Measurements from ENCODE around the gene NBAS. TPM values are rescaled to one million over a fixed set of nuclear protein-coding genes. Genes with fewer than 3 reads are reported as not detected.

NBAS gene
- polyA plus RNA-seq, 1 donor (not counting 4 experiments of a cell fraction or from before 2014, with no cell fraction given), result 27.9 TPM

- TF ChIP-seq EZH2 (IDR thresholded peaks at IDR 0.05; ENCODE audit: low read length) (no peak), CTCF (optimal IDR thresholded peaks at IDR 0.05 in 1 of 3, IDR thresholded peaks at IDR 0.05 in 1 of 3, conservative IDR thresholded peaks at IDR 0.05 in 1 of 3; ENCODE audit: extremely low read depth in 1 of 3, insufficient read depth in 2 of 3, low read length in 3 of 3) (no peak)
- no peaks in the 10 kb centered on the region for H4K20me1 ChIP-seq (ENCODE audit: control insufficient read depth, extremely low read depth, insufficient read depth, low read length)
- H3K27me3 ChIP-seq (ENCODE audit: control insufficient read depth, extremely low read depth, insufficient read depth, low read length), result no peaks in the 10 kb centered on the region
- no peaks in the 10 kb centered on the region for H3K9me1 ChIP-seq (ENCODE audit: control insufficient read depth, extremely low read depth, insufficient read depth, low read length)
- FAIRE-seq (no peak), DNase-seq (ENCODE audit: low read depth, low spot score) (no peak)
- H3K9me3 ChIP-seq (ENCODE audit: control insufficient read depth, low read depth, low read length), result no peaks in the 10 kb centered on the region
- peaks cover 1% of the 10 kb centered on the region in 2 experiments for H3K36me3 ChIP-seq (ENCODE audit: control insufficient read depth in 2 of 2, extremely low read depth in 1 of 2, insufficient read depth in 2 of 2, low read length in 2 of 2)
- no peak overlapping the region for H3K27ac ChIP-seq (ENCODE audit: control insufficient read depth, insufficient read depth, low read length)
- H3K4me1 ChIP-seq (ENCODE audit: control insufficient read depth, extremely low read depth, insufficient read depth, low read length), result no peaks in the 10 kb centered on the region
- no peaks in the 10 kb centered on the region for H3K79me2 ChIP-seq (ENCODE audit: control insufficient read depth, insufficient read depth, low read length)
- no peak overlapping the region for H3K4me3 ChIP-seq (ENCODE audit: control insufficient read depth in 2 of 3, extremely low read depth in 1 of 3, insufficient read depth in 2 of 3, low read depth in 1 of 3, low read length in 3 of 3)
- no peak overlapping the region for H3K9ac ChIP-seq (ENCODE audit: control insufficient read depth, extremely low read depth, insufficient read depth, low read length)
- no peak overlapping the region for H3K4me2 ChIP-seq (ENCODE audit: control insufficient read depth, extremely low read depth, insufficient read depth, low read depth, low read length)
- H2AFZ ChIP-seq (ENCODE audit: control insufficient read depth, low read length), result no peak overlapping the region
- dilution Hi-C loops (cut with MboI; ENCODE audit: extremely low pct_ligation_motif_present, low sequenced_read_pairs), result no loop called here
These were observed 254.4 kb downstream of the NBAS start for GRCh38 chr2:15306706-15307105.

DNA sequence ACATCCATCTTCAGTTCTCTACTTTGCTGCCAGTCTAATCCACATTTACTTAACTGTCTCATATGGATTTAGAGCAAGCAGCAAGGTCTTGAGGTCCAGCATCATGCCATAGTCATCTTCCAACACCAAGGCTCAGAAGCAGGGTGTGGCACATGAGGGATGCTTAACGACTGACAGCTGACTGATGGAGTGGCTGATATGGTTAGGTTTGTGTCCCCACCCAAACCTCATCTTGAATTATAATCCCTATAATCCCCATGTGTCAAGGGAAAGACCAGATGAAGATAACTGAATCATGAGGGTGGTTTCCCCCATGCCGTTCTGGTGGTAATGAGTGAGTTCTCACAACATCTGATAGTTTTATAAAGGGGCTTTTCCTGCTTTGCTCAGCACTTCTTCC, 257.3 kb downstream of the NBAS start:
- FAIRE-seq, result no peak

More for the DNA sequence above, 257.3 kb downstream of the NBAS start:
- H2AFZ ChIP-seq (ENCODE audit: control insufficient read depth, low read length), result no peak overlapping the region
- peaks cover 3 to 6% of the 10 kb centered on the region in 2 experiments for H3K36me3 ChIP-seq (ENCODE audit: control insufficient read depth in 2 of 2, extremely low read depth in 1 of 2, insufficient read depth in 2 of 2, low read length in 2 of 2)
- TF ChIP-seq EZH2 (IDR thresholded peaks at IDR 0.05; ENCODE audit: low read length), result no peak
- no peak for TF ChIP-seq CTCF (optimal IDR thresholded peaks at IDR 0.05 in 1 of 3, IDR thresholded peaks at IDR 0.05 in 1 of 3, conservative IDR thresholded peaks at IDR 0.05 in 1 of 3; ENCODE audit: extremely low read depth in 1 of 3, insufficient read depth in 2 of 3, low read length in 3 of 3)
- no peak overlapping the region for H3K9ac ChIP-seq (ENCODE audit: control insufficient read depth, extremely low read depth, insufficient read depth, low read length)
- H3K4me2 ChIP-seq (ENCODE audit: control insufficient read depth, extremely low read depth, insufficient read depth, low read depth, low read length), result no peak overlapping the region
- H3K4me1 ChIP-seq (ENCODE audit: control insufficient read depth, extremely low read depth, insufficient read depth, low read length), result no peaks in the 10 kb centered on the region
- DNase-seq (ENCODE audit: low read depth, low spot score), result no peak
- no peak overlapping the region for H3K27ac ChIP-seq (ENCODE audit: control insufficient read depth, insufficient read depth, low read length)
- H3K4me3 ChIP-seq (ENCODE audit: control insufficient read depth in 2 of 3, extremely low read depth in 1 of 3, insufficient read depth in 2 of 3, low read depth in 1 of 3, low read length in 3 of 3), result no peak overlapping the region
- no peaks in the 10 kb centered on the region for H3K9me3 ChIP-seq (ENCODE audit: control insufficient read depth, low read depth, low read length)
- H3K79me2 ChIP-seq (ENCODE audit: control insufficient read depth, insufficient read depth, low read length), result no peaks in the 10 kb centered on the region
- no peaks in the 10 kb centered on the region for H4K20me1 ChIP-seq (ENCODE audit: control insufficient read depth, extremely low read depth, insufficient read depth, low read length)
- dilution Hi-C loops (cut with MboI; ENCODE audit: extremely low pct_ligation_motif_present, low sequenced_read_pairs), result no loop called here
- H3K9me1 ChIP-seq (ENCODE audit: control insufficient read depth, extremely low read depth, insufficient read depth, low read length), result no peaks in the 10 kb centered on the region
- no peaks in the 10 kb centered on the region for H3K27me3 ChIP-seq (ENCODE audit: control insufficient read depth, extremely low read depth, insufficient read depth, low read length)

Measured in keratinocyte (primary cell).